HEK293T (cell line): ENCODE data around the gene FABP6.

Source experiments
- CTBP1 ChIP-seq: fragments of 450-650 bp; IDR thresholded peaks from 2 replicates; pipeline ENCODE4 v1.6.1; 2016; ENCODE audit warnings: borderline replicate concordance
- FOXK2 ChIP-seq: fragments of 450-650 bp; IDR thresholded peaks from 2 replicates; pipeline ENCODE4 v1.6.1; 2016; ENCODE audit warnings: mild to moderate bottlenecking
- SUZ12 ChIP-seq: fragments of 450-650 bp; IDR thresholded peaks from 2 replicates; pipeline ENCODE4 v1.6.1; 2016; ENCODE audit warnings: mild to moderate bottlenecking
- TF ChIP-seq, protein P1 (sequence below): fragments of 450-650 bp; IDR thresholded peaks from 2 replicates; pipeline ENCODE4 v1.6.1; 2016

GRCh38 chr5:160280384-160281095 lies 51.2 kb downstream of the FABP6 start:
- TF ChIP-seq, protein P1, sequence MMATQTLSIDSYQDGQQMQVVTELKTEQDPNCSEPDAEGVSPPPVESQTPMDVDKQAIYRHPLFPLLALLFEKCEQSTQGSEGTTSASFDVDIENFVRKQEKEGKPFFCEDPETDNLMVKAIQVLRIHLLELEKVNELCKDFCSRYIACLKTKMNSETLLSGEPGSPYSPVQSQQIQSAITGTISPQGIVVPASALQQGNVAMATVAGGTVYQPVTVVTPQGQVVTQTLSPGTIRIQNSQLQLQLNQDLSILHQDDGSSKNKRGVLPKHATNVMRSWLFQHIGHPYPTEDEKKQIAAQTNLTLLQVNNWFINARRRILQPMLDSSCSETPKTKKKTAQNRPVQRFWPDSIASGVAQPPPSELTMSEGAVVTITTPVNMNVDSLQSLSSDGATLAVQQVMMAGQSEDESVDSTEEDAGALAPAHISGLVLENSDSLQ: no peak
- no peak for TF ChIP-seq FOXK2
- no peak for TF ChIP-seq CTBP1
- TF ChIP-seq SUZ12: no peak
